ENCODE results near the gene AGMO. TPM values are rescaled to one million over a fixed set of nuclear protein-coding genes. Genes with fewer than 3 reads are reported as not detected.

The AGMO gene
- total RNA-seq (under 1 TPM; 0.12 to 0.70 (median 0.40) TPM), polyA plus RNA-seq (under 1 TPM; 0.13 to 0.44 TPM)
- long read RNA-seq, donor 1, partial matches to known transcripts, result 0 of 1 reads
- long read RNA-seq, donor 1, other reads (novel, unspliced or antisense), result 1 of 1 reads
- long read RNA-seq, donor 2, partial matches to known transcripts, result 0 of 1 reads
- long read RNA-seq, donor 2, other reads (novel, unspliced or antisense), result 0 of 1 reads
- long read RNA-seq, donor 3, result 0 reads

- ATAC-seq (peak; percentile 61 to 87 (median 78)), DNase-seq (peak; percentile 69 to 76)
- peak within 1 kb of the TSS in 9 of 10 donors; percentile 11 to 48 (median 39) for H3K4me3 ChIP-seq
- H3K9me3 ChIP-seq, result no peaks in the 10 kb centered on the region
- H3K4me1 ChIP-seq, result peaks cover 0 to 49% (median 8%) of the 10 kb centered on the region in 9 donors
- H3K27ac ChIP-seq, result peak within 1 kb of the TSS; percentile 62 to 89 (median 71)
- intact Hi-C loops (cut with DNase I), result loop anchor here in 6 of 10 donors (5.0 to 10.0 kb wide), 6 partner anchors 47 to 1715 kb away; no protein-coding TSS in a partner anchor
- peak in 5 of 9 donors; percentile 8 to 43 (median 35) for TF ChIP-seq CTCF (IDR thresholded peaks at IDR 0.05)
- no peaks in the 10 kb centered on the region for H3K36me3 ChIP-seq
- H3K27me3 ChIP-seq, result no peaks in the 10 kb centered on the region
- WGBS, 2 donors, result 45 to 64% methylated on average over 5 of the region's 5 CpGs
Measured at GRCh38 chr7:15561835-15562234, at the start of gene AGMO. Gene AGMO (minus strand): TSS chr7:15562015.

GRCh38 chr7:15610503-15610902 is 48.7 kb upstream of the AGMO start:
- H3K4me3 ChIP-seq, result no peak overlapping the region
- H3K9me3 ChIP-seq, result peaks cover 0 to 8% (median 0%) of the 10 kb centered on the region in 11 donors
- intact Hi-C loops (cut with DNase I), result no loop called here
- no peaks in the 10 kb centered on the region for H3K27me3 ChIP-seq
- no peaks in the 10 kb centered on the region for H3K4me1 ChIP-seq
- WGBS, 2 donors, result 90 to 94% methylated on average over 2 of the region's 2 CpGs
- DNase-seq (no peak), ATAC-seq (no peak)
- H3K27ac ChIP-seq, result no peak overlapping the region
- peaks cover 0 to 43% (median 0%) of the 10 kb centered on the region in 9 donors for H3K36me3 ChIP-seq
- TF ChIP-seq CTCF (IDR thresholded peaks at IDR 0.05), result no peak

- WGBS, 2 donors, result 84 to 85% methylated on average over 2 of the region's 2 CpGs
- no peaks in the 10 kb centered on the region for H3K4me1 ChIP-seq
- H3K36me3 ChIP-seq, result peaks cover 0 to 43% (median 0%) of the 10 kb centered on the region in 9 donors
- peaks cover 0 to 8% (median 0%) of the 10 kb centered on the region in 11 donors for H3K9me3 ChIP-seq
- intact Hi-C loops (cut with DNase I), result no loop called here
- no peak for TF ChIP-seq CTCF (IDR thresholded peaks at IDR 0.05)
- DNase-seq (no peak), ATAC-seq (no peak)
- no peak overlapping the region for H3K27ac ChIP-seq
- H3K4me3 ChIP-seq, result no peak overlapping the region
- no peaks in the 10 kb centered on the region for H3K27me3 ChIP-seq
Measured at GRCh38 chr7:15609287-15609686, 47.5 kb upstream of the AGMO start.

- H3K4me1 ChIP-seq, result no peaks in the 10 kb centered on the region
- H3K27me3 ChIP-seq, result no peaks in the 10 kb centered on the region
- TF ChIP-seq CTCF (IDR thresholded peaks at IDR 0.05), result no peak
- no peak for ATAC-seq
- intact Hi-C loops (cut with DNase I), result no loop called here
- 91 to 95% methylated on average over 5 of the region's 5 CpGs for WGBS, 2 donors
- H3K9me3 ChIP-seq, result peaks cover 0 to 8% (median 0%) of the 10 kb centered on the region in 11 donors
- H3K4me3 ChIP-seq, result no peak overlapping the region
- DNase-seq, result no peak
- peaks cover 0 to 43% (median 0%) of the 10 kb centered on the region in 9 donors for H3K36me3 ChIP-seq
- H3K27ac ChIP-seq, result no peak overlapping the region
Measured at GRCh38 chr7:15607529-15608210, 45.9 kb upstream of the AGMO start.

All from heart right ventricle (tissue), 16 donors.